Measurements from ENCODE around the gene HLTF. TPM values are rescaled to one million over a fixed set of nuclear protein-coding genes. Genes with fewer than 3 reads are reported as not detected.
"Not testable (repeated sequence)": the region's sequence is repeated elsewhere in the genome, so short reads cannot be mapped to it uniquely, and the experiment has no call there.

Gene HLTF
- total RNA-seq, 1 experiment from 2014 or later = 80.8 TPM

DNA sequence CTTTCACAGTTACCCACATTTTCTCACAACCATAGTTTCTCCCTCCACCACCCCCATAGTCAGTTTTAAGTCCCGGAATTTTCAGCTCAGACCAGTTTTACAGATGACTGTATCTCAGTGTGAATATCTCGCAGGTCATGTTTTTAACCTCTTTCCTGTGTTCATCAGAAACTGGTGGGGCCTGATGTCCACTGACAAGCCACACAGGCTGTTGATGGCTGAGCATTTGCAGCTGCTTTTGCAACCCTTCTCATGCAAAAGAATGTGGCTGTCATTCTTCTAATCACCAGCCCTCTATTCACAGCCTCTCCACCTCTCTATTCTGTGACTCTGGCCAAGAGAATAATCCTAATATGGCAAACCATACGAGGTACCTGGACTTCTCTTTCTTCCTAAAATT lies 86.5 kb downstream of the HLTF start:
- H3K27ac ChIP-seq = no peak overlapping the region
- no peak overlapping the region for H3K4me3 ChIP-seq
- peaks cover 6% of the 10 kb centered on the region for H3K36me3 ChIP-seq
- no peaks in the 10 kb centered on the region for H3K27me3 ChIP-seq
- no peaks in the 10 kb centered on the region for H3K9me3 ChIP-seq (replicated peaks)
- no peak for DNase-seq
- H3K4me1 ChIP-seq = peaks cover 9% of the 10 kb centered on the region

- Histone ChIP-seq H3K4me1 (peaks cover 4% of the 10 kb centered on the region; the same call in 1 of the 2 replicates), H3K27ac (no peak overlapping the region), H3K27me3 (no peaks in the 10 kb centered on the region), H3K36me3 (peaks cover 6% of the 10 kb centered on the region), H3K9me3 (replicated peaks) (no peaks in the 10 kb centered on the region), H3K4me3 (no peak overlapping the region)
- DNase-seq = no peak
Measured at GRCh38 chr3:148998715-148999423, 87.5 kb downstream of the HLTF start.

GRCh38 chr3:148998297-148998696 lies 88.0 kb downstream of the HLTF start:
- Histone ChIP-seq H3K4me3 (no peak overlapping the region), H3K9me3 (replicated peaks) (no peaks in the 10 kb centered on the region), H3K27ac (no peak overlapping the region), H3K27me3 (no peaks in the 10 kb centered on the region), H3K4me1 (peaks cover 4% of the 10 kb centered on the region; the same call in 1 of the 2 replicates), H3K36me3 (peaks cover 6% of the 10 kb centered on the region)
- DNase-seq = no peak

DNA sequence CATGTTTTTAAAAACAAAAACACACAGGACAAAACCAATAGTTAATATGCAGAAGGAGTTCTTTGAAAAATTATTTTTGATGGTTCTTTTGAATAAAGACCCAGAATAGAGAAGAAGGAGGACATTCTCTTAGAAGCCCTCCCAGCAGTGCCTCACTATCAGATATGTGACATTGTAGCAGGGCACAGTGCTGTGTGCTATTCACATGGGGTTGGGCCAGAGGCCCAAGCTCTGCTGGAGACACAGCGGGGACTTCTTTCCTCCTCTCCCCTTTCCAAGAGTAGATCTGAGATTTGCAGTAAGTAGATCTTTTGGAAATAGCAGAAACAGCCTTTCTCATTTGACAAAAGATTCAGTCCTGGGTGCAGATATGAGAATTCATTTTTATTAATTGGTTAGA lies 88.7 kb downstream of the HLTF start:
- no peak overlapping the region for H3K27ac ChIP-seq
- H3K9me3 ChIP-seq (replicated peaks) = no peaks in the 10 kb centered on the region
- peaks cover 6% of the 10 kb centered on the region for H3K36me3 ChIP-seq
- DNase-seq = no peak
- H3K27me3 ChIP-seq = no peaks in the 10 kb centered on the region
- H3K4me1 ChIP-seq = peaks cover 6% of the 10 kb centered on the region; the same call in 1 of the 2 replicates
- H3K4me3 ChIP-seq = no peak overlapping the region

DNA sequence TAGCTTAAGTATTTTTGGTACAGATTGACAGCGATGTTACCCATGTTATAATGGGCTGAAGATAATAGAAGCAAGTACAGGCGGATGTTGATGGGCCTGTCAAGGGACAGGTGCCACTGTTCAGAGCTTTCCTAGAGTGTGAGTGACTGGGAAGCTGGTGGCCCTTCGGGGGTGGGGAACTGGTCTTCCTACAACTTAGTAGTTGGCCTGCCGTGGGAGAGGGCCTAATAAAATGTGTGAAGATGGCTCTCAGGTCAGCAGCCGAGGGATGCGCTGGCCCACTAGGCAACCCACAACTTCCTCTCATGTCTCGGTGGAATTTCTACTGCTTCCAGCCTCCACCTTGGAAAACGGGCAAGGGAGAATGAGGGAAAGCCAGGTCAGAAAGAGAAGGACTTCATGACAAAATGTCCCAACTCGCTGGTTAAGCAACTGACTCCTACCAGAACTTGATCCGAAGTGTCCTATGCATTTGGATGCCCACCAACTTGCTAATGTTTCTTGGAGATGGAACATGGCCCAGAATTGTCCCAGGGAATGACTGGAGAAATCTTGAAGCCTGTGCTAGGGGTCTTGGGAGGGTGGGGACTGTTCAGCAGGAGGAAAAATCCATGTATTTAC lies 93.6 kb downstream of the HLTF start:
- no peaks in the 10 kb centered on the region for H3K27me3 ChIP-seq
- no peak for DNase-seq
- H3K4me1 ChIP-seq = peaks cover 9% of the 10 kb centered on the region
- no peaks in the 10 kb centered on the region; the same call in 1 of the 2 replicates for H3K9me3 ChIP-seq (replicated peaks)
- peaks cover 2% of the 10 kb centered on the region for H3K36me3 ChIP-seq
- H3K4me3 ChIP-seq = peak overlapping the region; percentile 92
- H3K27ac ChIP-seq = no peak overlapping the region

GRCh38 chr3:148992027-148992634 lies 94.2 kb downstream of the HLTF start:
- Histone ChIP-seq H3K27ac (peak overlapping the region; percentile 84), H3K4me1 (peaks cover 9% of the 10 kb centered on the region), H3K4me3 (peak overlapping the region; percentile 92), H3K36me3 (peaks cover 2% of the 10 kb centered on the region), H3K9me3 (replicated peaks) (no peaks in the 10 kb centered on the region; the same call in 1 of the 2 replicates), H3K27me3 (no peaks in the 10 kb centered on the region)
- DNase-seq = peak; percentile 54 to 59

DNA sequence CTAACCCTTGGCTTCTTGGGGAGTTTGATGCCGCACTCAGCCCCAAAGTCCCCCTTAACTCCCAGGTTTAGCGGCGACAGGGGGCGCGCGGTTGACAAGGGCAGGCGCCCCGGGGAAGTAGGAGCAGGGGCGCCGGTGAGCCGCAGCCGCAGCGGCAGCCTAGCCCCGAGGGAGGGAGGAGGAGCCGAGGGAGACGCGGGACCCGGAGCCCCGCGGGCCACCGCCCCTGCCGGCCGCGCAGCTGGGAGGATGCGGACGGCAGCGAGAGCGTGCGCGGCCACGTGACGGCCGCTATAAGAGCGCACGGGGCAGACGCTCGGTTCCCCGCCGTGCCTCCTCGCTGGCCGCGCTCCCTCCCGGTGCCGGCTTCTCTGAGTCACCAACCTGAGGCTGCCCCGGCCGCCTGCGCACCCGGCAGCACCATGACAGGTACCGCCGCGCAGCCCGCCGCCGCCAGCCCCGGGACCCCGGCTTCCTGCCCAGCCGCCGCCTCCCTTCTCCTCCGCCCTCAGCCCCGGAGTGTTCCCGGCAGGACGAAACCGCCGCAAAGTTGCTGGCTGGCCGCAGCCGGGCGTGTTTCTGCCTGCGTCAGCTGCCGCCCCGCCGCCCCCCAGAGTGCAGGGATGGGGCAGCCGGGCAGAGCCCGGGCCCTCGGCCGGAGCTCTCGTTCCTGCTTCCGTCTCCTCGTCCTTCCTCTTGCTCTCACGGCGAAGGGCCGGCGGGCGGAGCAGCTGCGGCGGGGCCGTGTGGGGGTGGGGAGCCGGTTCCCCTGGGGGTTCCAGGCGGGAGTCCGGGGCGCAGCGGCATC lies 94.9 kb downstream of the HLTF start, which contains the start of gene GYG1:
Gene GYG1, plus strand, starts transcription at position 322 of the 808 bp plus-strand sequence. Its CDS starts 101 bp downstream, at position 423.
- no peaks in the 10 kb centered on the region; the same call in 1 of the 2 replicates for H3K9me3 ChIP-seq (replicated peaks)
- H3K36me3 ChIP-seq = no peaks in the 10 kb centered on the region; the same call in 1 of the 2 replicates
- peak within 1 kb of the TSS; percentile 92 for H3K4me3 ChIP-seq
- H3K4me1 ChIP-seq = peaks cover 9% of the 10 kb centered on the region
- H3K27me3 ChIP-seq = no peaks in the 10 kb centered on the region
- peak within 1 kb of the TSS; percentile 84 for H3K27ac ChIP-seq
- peak; percentile 82 to 84 for DNase-seq

GRCh38 chr3:148990236-148990635 lies 96.1 kb downstream of the HLTF start:
- Histone ChIP-seq H3K36me3 (no peaks in the 10 kb centered on the region), H3K27ac (no peak overlapping the region), H3K4me1 (peaks cover 5% of the 10 kb centered on the region; the same call in 1 of the 2 replicates), H3K4me3 (no peak overlapping the region), H3K27me3 (no peaks in the 10 kb centered on the region), H3K9me3 (replicated peaks) (no peaks in the 10 kb centered on the region; the same call in 1 of the 2 replicates)
- DNase-seq = no peak

GRCh38 chr3:148987551-148987950 lies 98.8 kb downstream of the HLTF start:
- DNase-seq; H3K27me3 ChIP-seq; H3K4me1 ChIP-seq; H3K4me3 ChIP-seq; H3K9me3 ChIP-seq (replicated peaks); H3K36me3 ChIP-seq; H3K27ac ChIP-seq: not testable (repeated sequence)

GRCh38 chr3:148981273-148981672 lies 105.1 kb downstream of the HLTF start:
- no peaks in the 10 kb centered on the region for H3K9me3 ChIP-seq (replicated peaks)
- H3K4me3 ChIP-seq = no peak overlapping the region
- no peak for DNase-seq
- H3K4me1 ChIP-seq = no peaks in the 10 kb centered on the region
- no peak overlapping the region for H3K27ac ChIP-seq
- H3K27me3 ChIP-seq = no peaks in the 10 kb centered on the region
- no peaks in the 10 kb centered on the region for H3K36me3 ChIP-seq

Other genes with a start within 250 kb of the HLTF start
- not detected in 2 replicates for gene CPA3, start 221.2 kb downstream of the HLTF start, total RNA-seq (2014; rRNA removed; shearing (Covaris generic))
- 32.6 and 33.5 TPM in 2 replicates for gene GYG1, start 95.0 kb downstream of the HLTF start, total RNA-seq (2014; rRNA removed; shearing (Covaris generic))
- 12.0 and 14.2 TPM in 2 replicates for gene HPS3, start 43.1 kb upstream of the HLTF start, total RNA-seq (2014; rRNA removed; shearing (Covaris generic))
- gene CP, start 135.3 kb upstream of the HLTF start, total RNA-seq (2014; rRNA removed; shearing (Covaris generic)) = 0.08 TPM in 1 of 2 replicates, not detected in the other
- gene TM4SF18, start 247.1 kb upstream of the HLTF start, total RNA-seq (2014; rRNA removed; shearing (Covaris generic)) = not detected in 2 replicates